ENCODE data around the gene MRC1.
A peak's percentile ranks its signal among the peaks of the same experiment; 100 is the strongest.

Gene MRC1

DNA sequence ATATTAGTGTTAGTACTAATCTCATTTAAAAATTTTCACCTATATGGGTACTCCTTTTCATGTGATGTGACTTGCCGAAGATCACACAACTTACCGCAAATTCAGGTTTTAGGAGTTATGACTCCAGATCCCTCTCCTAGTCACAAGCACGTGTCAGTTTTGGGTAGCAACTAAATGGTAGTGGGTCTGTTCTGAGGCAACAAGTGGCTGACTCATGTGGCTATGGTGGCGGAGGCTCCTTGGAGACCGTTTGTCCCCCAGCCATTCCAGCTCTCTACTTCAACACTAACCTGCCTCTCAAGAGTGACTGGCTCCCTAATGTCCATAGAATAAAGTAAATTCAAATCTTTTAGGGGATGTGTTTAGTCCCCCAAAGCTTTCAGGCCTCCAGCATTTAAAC is 39.5 kb downstream of the MRC1 start:
- no peaks in the 10 kb centered on the region for H3K4me1 ChIP-seq (ENCODE audit: control insufficient read depth in 1 of 2, insufficient read depth in 2 of 2, low read length in 2 of 2)
- no peak for DNase-seq
- no peak overlapping the region for H3K4ac ChIP-seq (ENCODE audit: low read depth, low read length)
- H2BK120ac ChIP-seq (ENCODE audit: insufficient read depth, low read length, poor library complexity), result no peak overlapping the region
- H3K18ac ChIP-seq (ENCODE audit: low read length), result no peak overlapping the region
- no peak overlapping the region for H3K14ac ChIP-seq (ENCODE audit: low read length)
- no peak overlapping the region for H4K91ac ChIP-seq (ENCODE audit: low read depth, low read length)
- no peak overlapping the region for H2AK5ac ChIP-seq (ENCODE audit: low read length)
- H4K8ac ChIP-seq (ENCODE audit: low read depth, low read length), result no peak overlapping the region
- H2BK12ac ChIP-seq (ENCODE audit: low read length), result no peak overlapping the region
- no CpG with 5 or more reads among the region's 5 CpGs for WGBS (ENCODE audit: extremely low coverage, insufficient coverage, insufficient read length)
- H3K79me1 ChIP-seq (ENCODE audit: low read length), result no peaks in the 10 kb centered on the region
- no peak overlapping the region for H3K23ac ChIP-seq (ENCODE audit: low read length)
- H2AFZ ChIP-seq (ENCODE audit: insufficient read depth, low read length, poor library complexity), result no peak overlapping the region
- no peak overlapping the region for H3K4me2 ChIP-seq (ENCODE audit: low read length)
- H4K12ac ChIP-seq (ENCODE audit: low read depth, low read length), result no peak overlapping the region
- no peak overlapping the region for H2BK5ac ChIP-seq (ENCODE audit: low read depth, low read length, poor library complexity)
- H3K36me3 ChIP-seq (ENCODE audit: control insufficient read depth in 1 of 2, insufficient read depth in 2 of 2, low read length in 2 of 2), result no peaks in the 10 kb centered on the region
- no peaks in the 10 kb centered on the region for H3K79me2 ChIP-seq (ENCODE audit: control insufficient read depth, insufficient read depth, low read length, poor library complexity)
- no peaks in the 10 kb centered on the region for H3K27me3 ChIP-seq (ENCODE audit: insufficient read depth, low read length)
- no peak overlapping the region for H3K9ac ChIP-seq (ENCODE audit: low read length)
- H3K9me3 ChIP-seq (ENCODE audit: insufficient read depth, low read depth, low read length), result no peaks in the 10 kb centered on the region
- H3K27ac ChIP-seq (ENCODE audit: low read depth, low read length), result no peak overlapping the region
- no peak overlapping the region for H3K4me3 ChIP-seq (ENCODE audit: low read depth, low read length)

DNA sequence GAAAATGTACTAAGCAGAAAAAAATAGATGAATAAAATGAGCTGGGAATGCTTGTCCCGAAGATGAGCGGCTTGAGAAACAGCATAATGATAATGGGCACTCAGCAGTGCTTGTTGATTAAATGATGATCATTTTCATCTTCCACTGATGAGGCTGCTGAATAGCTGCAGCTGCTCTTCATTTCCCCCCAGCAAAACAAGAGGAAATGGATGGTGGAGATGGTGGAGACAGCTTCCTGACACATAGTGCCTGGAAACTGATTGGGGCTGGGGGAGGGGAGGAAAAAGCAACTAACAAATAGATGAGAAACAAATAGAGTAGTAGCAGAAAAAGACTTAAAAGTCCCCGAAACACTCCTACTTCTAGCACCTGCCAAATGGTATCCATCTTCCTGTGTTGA is 41.4 kb downstream of the MRC1 start:
- Histone ChIP-seq H3K9ac (ENCODE audit: low read length) (no peak overlapping the region), H3K18ac (ENCODE audit: low read length) (no peak overlapping the region), H3K79me2 (ENCODE audit: control insufficient read depth, insufficient read depth, low read length, poor library complexity) (no peaks in the 10 kb centered on the region), H3K4me3 (ENCODE audit: low read depth, low read length) (no peak overlapping the region), H2AFZ (ENCODE audit: insufficient read depth, low read length, poor library complexity) (no peak overlapping the region), H3K4ac (ENCODE audit: low read depth, low read length) (no peak overlapping the region), H3K79me1 (ENCODE audit: low read length) (no peaks in the 10 kb centered on the region), H3K23ac (ENCODE audit: low read length) (no peak overlapping the region), H2BK12ac (ENCODE audit: low read length) (no peak overlapping the region), H3K9me3 (ENCODE audit: insufficient read depth, low read depth, low read length) (no peaks in the 10 kb centered on the region), H4K91ac (ENCODE audit: low read depth, low read length) (no peak overlapping the region), H3K4me1 (ENCODE audit: control insufficient read depth in 1 of 2, insufficient read depth in 2 of 2, low read length in 2 of 2) (no peaks in the 10 kb centered on the region), H2BK5ac (ENCODE audit: low read depth, low read length, poor library complexity) (no peak overlapping the region), H2AK5ac (ENCODE audit: low read length) (no peak overlapping the region), H3K27ac (ENCODE audit: low read depth, low read length) (no peak overlapping the region), H3K14ac (ENCODE audit: low read length) (no peak overlapping the region), H3K36me3 (ENCODE audit: control insufficient read depth in 1 of 2, insufficient read depth in 2 of 2, low read length in 2 of 2) (no peaks in the 10 kb centered on the region), H3K27me3 (ENCODE audit: insufficient read depth, low read length) (no peaks in the 10 kb centered on the region), H4K8ac (ENCODE audit: low read depth, low read length) (no peak overlapping the region), H2BK120ac (ENCODE audit: insufficient read depth, low read length, poor library complexity) (no peak overlapping the region), H3K4me2 (ENCODE audit: low read length) (no peak overlapping the region), H4K12ac (ENCODE audit: low read depth, low read length) (no peak overlapping the region)
- no CpG with 5 or more reads among the region's 3 CpGs for WGBS (ENCODE audit: extremely low coverage, insufficient coverage, insufficient read length)
- no peak for DNase-seq

DNA sequence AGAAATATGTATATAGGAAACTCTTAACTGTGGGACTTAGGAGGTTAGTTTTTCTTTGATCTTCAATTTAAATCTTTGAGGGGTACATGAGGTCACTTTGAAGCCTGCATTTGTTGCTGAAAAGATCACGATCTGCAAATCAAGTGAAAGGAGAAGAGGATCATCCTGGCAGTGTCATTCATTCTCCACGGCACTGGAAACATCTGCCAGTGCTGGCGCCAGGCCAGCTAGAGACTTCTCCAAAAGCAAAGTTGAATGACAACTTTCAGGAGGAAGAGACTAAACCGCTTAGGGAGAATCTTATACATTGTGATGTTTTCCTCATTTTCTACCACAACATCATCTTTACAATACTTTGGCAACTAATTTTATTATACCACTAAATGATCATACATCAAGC is 42.5 kb downstream of the MRC1 start:
- H3K79me1 ChIP-seq (ENCODE audit: low read length), result no peaks in the 10 kb centered on the region
- H2BK12ac ChIP-seq (ENCODE audit: low read length), result no peak overlapping the region
- H2AFZ ChIP-seq (ENCODE audit: insufficient read depth, low read length, poor library complexity), result no peak overlapping the region
- H3K14ac ChIP-seq (ENCODE audit: low read length), result no peak overlapping the region
- no peak overlapping the region for H2BK120ac ChIP-seq (ENCODE audit: insufficient read depth, low read length, poor library complexity)
- DNase-seq, result peak in 1 of 2 donors; percentile 34
- no peaks in the 10 kb centered on the region for H3K4me1 ChIP-seq (ENCODE audit: control insufficient read depth in 1 of 2, insufficient read depth in 2 of 2, low read length in 2 of 2)
- WGBS (ENCODE audit: extremely low coverage, insufficient coverage, insufficient read length), result no CpG with 5 or more reads among the region's 4 CpGs
- H4K12ac ChIP-seq (ENCODE audit: low read depth, low read length), result no peak overlapping the region
- no peaks in the 10 kb centered on the region for H3K27me3 ChIP-seq (ENCODE audit: insufficient read depth, low read length)
- no peak overlapping the region for H4K91ac ChIP-seq (ENCODE audit: low read depth, low read length)
- H3K9ac ChIP-seq (ENCODE audit: low read length), result no peak overlapping the region
- no peaks in the 10 kb centered on the region for H3K9me3 ChIP-seq (ENCODE audit: insufficient read depth, low read depth, low read length)
- H4K8ac ChIP-seq (ENCODE audit: low read depth, low read length), result no peak overlapping the region
- no peak overlapping the region for H3K4me3 ChIP-seq (ENCODE audit: low read depth, low read length)
- H3K79me2 ChIP-seq (ENCODE audit: control insufficient read depth, insufficient read depth, low read length, poor library complexity), result no peaks in the 10 kb centered on the region
- no peak overlapping the region for H3K4ac ChIP-seq (ENCODE audit: low read depth, low read length)
- no peak overlapping the region for H3K18ac ChIP-seq (ENCODE audit: low read length)
- no peak overlapping the region for H3K23ac ChIP-seq (ENCODE audit: low read length)
- no peak overlapping the region for H3K4me2 ChIP-seq (ENCODE audit: low read length)
- no peak overlapping the region for H2BK5ac ChIP-seq (ENCODE audit: low read depth, low read length, poor library complexity)
- H3K36me3 ChIP-seq (ENCODE audit: control insufficient read depth in 1 of 2, insufficient read depth in 2 of 2, low read length in 2 of 2), result no peaks in the 10 kb centered on the region
- no peak overlapping the region for H3K27ac ChIP-seq (ENCODE audit: low read depth, low read length)
- no peak overlapping the region for H2AK5ac ChIP-seq (ENCODE audit: low read length)

DNA sequence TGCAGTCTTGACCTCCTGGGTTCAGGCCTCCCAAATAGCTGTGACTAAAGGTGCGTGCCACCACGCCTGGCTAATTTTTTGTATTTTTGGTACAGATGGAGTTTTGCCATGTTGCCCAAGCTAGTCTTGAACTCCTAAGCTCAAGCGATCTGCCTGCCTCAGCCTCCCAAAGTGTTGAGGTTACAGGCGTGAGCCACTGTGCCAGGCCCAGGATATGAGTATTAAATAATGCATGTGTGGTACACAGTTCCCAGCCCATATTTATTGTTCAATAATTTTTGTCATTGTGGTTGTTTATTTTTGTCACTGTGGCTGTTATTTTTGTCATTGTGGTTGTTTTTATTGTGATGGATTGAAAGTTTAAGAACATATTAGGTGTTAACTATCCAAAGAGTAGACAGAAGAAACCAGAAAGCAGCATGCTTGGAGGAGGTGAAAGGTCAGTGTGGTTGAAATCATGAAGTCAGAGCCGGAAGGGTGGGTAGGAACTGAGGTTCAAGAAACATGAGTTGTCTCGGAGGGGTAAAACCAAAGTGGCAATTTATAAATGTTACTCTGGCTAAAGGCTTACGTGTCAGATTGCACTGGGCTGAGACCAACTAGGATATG is 45.0 kb downstream of the MRC1 start:
- Histone ChIP-seq H3K4me1 (ENCODE audit: control insufficient read depth in 1 of 2, insufficient read depth in 2 of 2, low read length in 2 of 2) (no peaks in the 10 kb centered on the region), H3K14ac (ENCODE audit: low read length) (no peak overlapping the region), H3K4ac (ENCODE audit: low read depth, low read length) (no peak overlapping the region), H3K4me3 (ENCODE audit: low read depth, low read length) (no peak overlapping the region), H3K36me3 (ENCODE audit: control insufficient read depth in 1 of 2, insufficient read depth in 2 of 2, low read length in 2 of 2) (no peaks in the 10 kb centered on the region), H4K12ac (ENCODE audit: low read depth, low read length) (no peak overlapping the region), H3K79me1 (ENCODE audit: low read length) (no peaks in the 10 kb centered on the region), H3K4me2 (ENCODE audit: low read length) (no peak overlapping the region), H3K9ac (ENCODE audit: low read length) (no peak overlapping the region), H2AK5ac (ENCODE audit: low read length) (no peak overlapping the region), H3K27ac (ENCODE audit: low read depth, low read length) (no peak overlapping the region), H3K27me3 (ENCODE audit: insufficient read depth, low read length) (no peaks in the 10 kb centered on the region), H3K23ac (ENCODE audit: low read length) (no peak overlapping the region), H3K79me2 (ENCODE audit: control insufficient read depth, insufficient read depth, low read length, poor library complexity) (no peaks in the 10 kb centered on the region), H3K18ac (ENCODE audit: low read length) (no peak overlapping the region), H2BK5ac (ENCODE audit: low read depth, low read length, poor library complexity) (no peak overlapping the region), H2AFZ (ENCODE audit: insufficient read depth, low read length, poor library complexity) (no peak overlapping the region), H2BK120ac (ENCODE audit: insufficient read depth, low read length, poor library complexity) (no peak overlapping the region), H3K9me3 (ENCODE audit: insufficient read depth, low read depth, low read length) (no peaks in the 10 kb centered on the region), H4K91ac (ENCODE audit: low read depth, low read length) (no peak overlapping the region), H2BK12ac (ENCODE audit: low read length) (no peak overlapping the region), H4K8ac (ENCODE audit: low read depth, low read length) (no peak overlapping the region)
- DNase-seq, result no peak
- no CpG with 5 or more reads among the region's 7 CpGs for WGBS (ENCODE audit: extremely low coverage, insufficient coverage, insufficient read length)

All from trophoblast cell (in vitro differentiated cells and primary cell).